Peyer's patch (tissue), 4 donors: Measurements from ENCODE around the gene CDC42BPA.

ENCODE experiments used
- CTCF ChIP-seq, 6 experiments: fragments of 450-650 bp in 4 of 6; fragments of 200-600 bp in 2 of 6; sonication (generic) in 1 of 6; IDR thresholded peaks; one replicate each; pipeline ENCODE4 v1.5.1; 2017 to 2019; ENCODE audit warnings: antibody characterized with exemption in 6 of 6, mild to moderate bottlenecking in 3 of 6, moderate library complexity in 1 of 6
- POLR2A ChIP-seq, 2 donors: fragments of 450-650 bp; IDR thresholded peaks; one replicate each; pipeline ENCODE4 v1.5.1; 2017; ENCODE audit warnings: antibody characterized with exemption in 2 of 2, mild to moderate bottlenecking in 2 of 2, moderate library complexity in 2 of 2

- TF ChIP-seq POLR2A (IDR thresholded peaks at IDR 0.05) (no peak), CTCF (IDR thresholded peaks at IDR 0.05) (no peak)
Observed at GRCh38 chr1:226971765-226972164, 346.5 kb downstream of the CDC42BPA start.
